DOHH2 (cell line): ENCODE data around the gene MACROD2.

Source experiments
- H3F3A ChIP-seq: fragments of 200-600 bp; sonication (generic), shearing (Covaris generic); 2 replicates; pipeline ENCODE4 v1.6.0; 2016; ENCODE audit warnings: antibody characterized with exemption, mild to moderate bottlenecking; ENCODE audit not compliant: control insufficient read depth, insufficient read depth
- H3K27ac ChIP-seq: fragments of 200-600 bp; sonication (generic); 2 replicates; pipeline ENCODE4 v1.5.1; 2014; ENCODE audit warnings: low read depth, mild to moderate bottlenecking, low read length, moderate library complexity
- H3K27me3 ChIP-seq: fragments of 200-600 bp; sonication (generic); 2 replicates; pipeline ENCODE4 v1.6.1; 2014; ENCODE audit warnings: mild to moderate bottlenecking, low read length, mixed read lengths; ENCODE audit not compliant: control insufficient read depth
- H3K36me3 ChIP-seq: fragments of 200-600 bp; sonication (generic); 2 replicates; pipeline ENCODE4 v1.6.1; 2014; ENCODE audit warnings: mild to moderate bottlenecking, low read length, moderate library complexity, mixed read lengths; ENCODE audit not compliant: control insufficient read depth
- H3K4me1 ChIP-seq: fragments of 200-600 bp; sonication (generic); 2 replicates; pipeline ENCODE4 v1.6.1; 2014; ENCODE audit warnings: mild to moderate bottlenecking, low read length, mixed read lengths; ENCODE audit not compliant: control insufficient read depth
- H3K4me2 ChIP-seq: fragments of 200-600 bp; sonication (generic); 2 replicates; pipeline ENCODE4 v1.6.0; 2014; ENCODE audit warnings: mild to moderate bottlenecking, low read length, moderate library complexity
- H3K4me3 ChIP-seq: fragments of 200-600 bp; sonication (generic); 2 replicates; pipeline ENCODE4 v1.5.1; 2014; ENCODE audit warnings: mild to moderate bottlenecking, low read length, mixed read lengths
- H3K79me2 ChIP-seq: fragments of 200-600 bp; sonication (generic); 2 replicates; pipeline ENCODE4 v1.6.1; 2014; ENCODE audit warnings: mild to moderate bottlenecking, low read length, mixed read lengths; ENCODE audit not compliant: control insufficient read depth
- H3K9me2 ChIP-seq: fragments of 200-600 bp; sonication (generic); replicated peaks from 2 replicates; pipeline ENCODE4 v1.6.1; 2014; ENCODE audit warnings: mild to moderate bottlenecking, low read length, mixed read lengths; ENCODE audit not compliant: control insufficient read depth
- H3K9me3 ChIP-seq: fragments of 200-600 bp; sonication (generic); 2 replicates; pipeline ENCODE4 v1.6.1; 2014; ENCODE audit warnings: antibody characterized with exemption, low read length, mixed read lengths; ENCODE audit not compliant: control insufficient read depth, insufficient read depth
- H4K20me1 ChIP-seq: fragments of 200-600 bp; sonication (generic); 2 replicates; pipeline ENCODE4 v1.6.0; 2014; ENCODE audit warnings: low read depth, mild to moderate bottlenecking, antibody characterized with exemption, low read length, moderate library complexity; ENCODE audit not compliant: control insufficient read depth, insufficient read depth
- EZH2phosphoT487 ChIP-seq: fragments of 200-600 bp; sonication (generic); IDR thresholded peaks from 2 replicates; pipeline ENCODE4 v1.6.1; 2017; ENCODE audit warnings: borderline replicate concordance, mild to moderate bottlenecking, antibody characterized with exemption, low read length, moderate library complexity, mixed read lengths
- TF ChIP-seq, protein P1 (sequence below): fragments of 200-600 bp; sonication (generic); IDR thresholded peaks from one replicate; pipeline ENCODE4 v1.5.1; 2014; ENCODE audit warnings: antibody characterized with exemption, mild to moderate bottlenecking, low read depth, low read length; ENCODE audit not compliant: poor library complexity, severe bottlenecking

Gene MACROD2

DNA sequence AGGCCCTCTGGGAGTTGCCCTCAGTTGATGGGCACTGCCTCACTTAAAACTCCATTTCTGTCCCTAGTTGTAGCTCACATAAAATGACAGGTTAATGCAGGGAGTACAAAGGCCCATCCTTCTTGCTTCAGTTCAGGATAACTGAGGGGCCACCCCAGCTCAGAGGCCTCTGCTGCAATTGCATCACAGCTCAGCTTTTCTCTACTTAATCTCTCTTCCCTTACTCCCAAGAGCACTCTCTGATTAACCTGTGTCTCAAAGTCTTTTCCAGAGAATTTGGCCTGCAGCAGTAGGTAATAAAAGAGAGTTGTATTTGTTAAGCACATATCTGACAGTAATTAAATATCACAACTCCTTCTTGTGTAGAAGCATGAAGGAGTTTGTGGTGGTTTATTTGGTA lies 383.0 kb downstream of the MACROD2 start:
- TF ChIP-seq, protein P1, sequence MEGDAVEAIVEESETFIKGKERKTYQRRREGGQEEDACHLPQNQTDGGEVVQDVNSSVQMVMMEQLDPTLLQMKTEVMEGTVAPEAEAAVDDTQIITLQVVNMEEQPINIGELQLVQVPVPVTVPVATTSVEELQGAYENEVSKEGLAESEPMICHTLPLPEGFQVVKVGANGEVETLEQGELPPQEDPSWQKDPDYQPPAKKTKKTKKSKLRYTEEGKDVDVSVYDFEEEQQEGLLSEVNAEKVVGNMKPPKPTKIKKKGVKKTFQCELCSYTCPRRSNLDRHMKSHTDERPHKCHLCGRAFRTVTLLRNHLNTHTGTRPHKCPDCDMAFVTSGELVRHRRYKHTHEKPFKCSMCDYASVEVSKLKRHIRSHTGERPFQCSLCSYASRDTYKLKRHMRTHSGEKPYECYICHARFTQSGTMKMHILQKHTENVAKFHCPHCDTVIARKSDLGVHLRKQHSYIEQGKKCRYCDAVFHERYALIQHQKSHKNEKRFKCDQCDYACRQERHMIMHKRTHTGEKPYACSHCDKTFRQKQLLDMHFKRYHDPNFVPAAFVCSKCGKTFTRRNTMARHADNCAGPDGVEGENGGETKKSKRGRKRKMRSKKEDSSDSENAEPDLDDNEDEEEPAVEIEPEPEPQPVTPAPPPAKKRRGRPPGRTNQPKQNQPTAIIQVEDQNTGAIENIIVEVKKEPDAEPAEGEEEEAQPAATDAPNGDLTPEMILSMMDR = no peak
- TF ChIP-seq EZH2phosphoT487 = no peak
- no peak overlapping the region for H3K4me2 ChIP-seq
- no peak overlapping the region for H3K27ac ChIP-seq
- no peaks in the 10 kb centered on the region for H3K9me3 ChIP-seq
- H3K9me2 ChIP-seq = no peaks in the 10 kb centered on the region
- no peaks in the 10 kb centered on the region for H3F3A ChIP-seq
- H3K4me3 ChIP-seq = no peak overlapping the region
- H3K4me1 ChIP-seq = no peaks in the 10 kb centered on the region
- no peaks in the 10 kb centered on the region for H3K79me2 ChIP-seq
- H3K27me3 ChIP-seq = no peaks in the 10 kb centered on the region
- H4K20me1 ChIP-seq = no peaks in the 10 kb centered on the region
- H3K36me3 ChIP-seq = no peaks in the 10 kb centered on the region

DNA sequence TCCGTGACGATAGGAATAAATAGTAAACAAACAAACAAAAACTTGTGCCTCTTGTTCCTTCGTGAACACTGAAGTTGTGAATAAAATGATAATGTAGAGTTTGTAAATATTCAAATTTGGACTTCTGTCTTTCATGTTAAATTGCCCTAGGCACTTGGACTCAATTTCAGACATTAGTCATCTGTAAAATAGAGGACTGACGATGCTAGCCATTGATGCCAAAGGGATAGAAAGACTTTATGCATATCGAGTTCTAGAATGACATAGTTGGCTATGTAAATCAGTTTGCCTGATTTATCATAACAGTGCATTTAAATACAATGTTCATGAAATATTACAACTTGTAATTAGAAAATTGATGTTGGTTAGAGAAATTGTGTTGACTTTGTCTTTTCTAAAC lies 388.0 kb downstream of the MACROD2 start:
- Histone ChIP-seq H3K9me3 (no peaks in the 10 kb centered on the region), H3K4me2 (no peak overlapping the region), H3K4me1 (no peaks in the 10 kb centered on the region), H4K20me1 (no peaks in the 10 kb centered on the region), H3K27me3 (no peaks in the 10 kb centered on the region), H3K4me3 (no peak overlapping the region), H3K36me3 (no peaks in the 10 kb centered on the region), H3K79me2 (no peaks in the 10 kb centered on the region), H3K27ac (no peak overlapping the region), H3F3A (no peaks in the 10 kb centered on the region), H3K9me2 (no peaks in the 10 kb centered on the region)
- TF ChIP-seq, protein P1 = no peak
- TF ChIP-seq EZH2phosphoT487 = no peak

- H3K9me2 ChIP-seq = no peaks in the 10 kb centered on the region
- no peaks in the 10 kb centered on the region for H3K27me3 ChIP-seq
- no peak overlapping the region for H3K4me2 ChIP-seq
- no peaks in the 10 kb centered on the region for H3K79me2 ChIP-seq
- no peaks in the 10 kb centered on the region for H3F3A ChIP-seq
- H4K20me1 ChIP-seq = no peaks in the 10 kb centered on the region
- no peak overlapping the region for H3K4me3 ChIP-seq
- H3K9me3 ChIP-seq = no peaks in the 10 kb centered on the region; the same call in 1 of the 2 replicates
- no peak overlapping the region for H3K27ac ChIP-seq
- no peaks in the 10 kb centered on the region for H3K36me3 ChIP-seq
- TF ChIP-seq, protein P1 = no peak
- TF ChIP-seq EZH2phosphoT487 = no peak
- H3K4me1 ChIP-seq = no peaks in the 10 kb centered on the region
Measured at GRCh38 chr20:14384416-14385175, 389.3 kb downstream of the MACROD2 start.
